ENCODE data around the gene PCDHGC3. TPM values are rescaled to one million over a fixed set of nuclear protein-coding genes. Genes with fewer than 3 reads are reported as not detected.
A peak's percentile ranks its signal among the peaks of the same experiment; 100 is the strongest.

Gene PCDHGC3
- polyA plus RNA-seq, 1 of the 3 experiments (the other 2 are of a cell fraction), result 97.0 TPM

- Histone ChIP-seq H3K4me3 (ENCODE audit: low read depth in 2 of 2, low read length in 1 of 2) (peak overlapping the region; percentile 42 to 53; a peak in 3 of 4 replicates), H3K9me2 (no peaks in the 10 kb centered on the region), H3K79me2 (ENCODE audit: insufficient read depth) (peaks cover 3% of the 10 kb centered on the region; the same call in 1 of the 2 replicates), H3K4me1 (ENCODE audit: control insufficient read depth in 1 of 2, insufficient read depth in 2 of 2, low read depth in 1 of 2, low read length in 1 of 2) (peaks cover 71 to 77% of the 10 kb centered on the region in 2 experiments), H3K4me2 (peak overlapping the region; percentile 81), H4K20me1 (ENCODE audit: insufficient read depth) (no peaks in the 10 kb centered on the region), H3F3A (replicated peaks; ENCODE audit: insufficient read depth) (peaks cover 57% of the 10 kb centered on the region), H3K36me3 (replicated peaks in 1 of 2; ENCODE audit: control insufficient read depth in 1 of 2, insufficient read depth in 2 of 2, low read length in 1 of 2) (peaks cover 30 to 33% of the 10 kb centered on the region in 2 experiments), H3K27ac (ENCODE audit: low read depth in 2 of 2, low read length in 1 of 2) (peak overlapping the region; percentile 99 to 100), H3K9ac (peak overlapping the region; percentile 80), H2AFZ (ENCODE audit: low read depth) (no peak overlapping the region; the same call in 1 of the 2 replicates), H3K9me3 (no peaks in the 10 kb centered on the region), H3K27me3 (ENCODE audit: insufficient read depth) (no peaks in the 10 kb centered on the region)
- TF ChIP-seq TAF1 (IDR thresholded peaks at IDR 0.05; ENCODE audit: borderline replicate concordance, low read depth, low read length), result no peak
- TF ChIP-seq YY1 (IDR thresholded peaks at IDR 0.05; ENCODE audit: low read depth), result no peak
- TF ChIP-seq, protein P1, sequence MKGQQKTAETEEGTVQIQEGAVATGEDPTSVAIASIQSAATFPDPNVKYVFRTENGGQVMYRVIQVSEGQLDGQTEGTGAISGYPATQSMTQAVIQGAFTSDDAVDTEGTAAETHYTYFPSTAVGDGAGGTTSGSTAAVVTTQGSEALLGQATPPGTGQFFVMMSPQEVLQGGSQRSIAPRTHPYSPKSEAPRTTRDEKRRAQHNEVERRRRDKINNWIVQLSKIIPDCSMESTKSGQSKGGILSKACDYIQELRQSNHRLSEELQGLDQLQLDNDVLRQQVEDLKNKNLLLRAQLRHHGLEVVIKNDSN (IDR thresholded peaks at IDR 0.05; ENCODE audit: borderline replicate concordance, low read depth), result no peak
- TF ChIP-seq RFX5 (IDR thresholded peaks at IDR 0.05; ENCODE audit: low read length), result peak; percentile 78
- no peak for TF ChIP-seq MEF2A (IDR thresholded peaks at IDR 0.05; ENCODE audit: borderline replicate concordance, low read depth)
- no peak for TF ChIP-seq POLR2AphosphoS5 (IDR thresholded peaks at IDR 0.05; ENCODE audit: low read depth, low read length)
- TF ChIP-seq, protein P2, sequence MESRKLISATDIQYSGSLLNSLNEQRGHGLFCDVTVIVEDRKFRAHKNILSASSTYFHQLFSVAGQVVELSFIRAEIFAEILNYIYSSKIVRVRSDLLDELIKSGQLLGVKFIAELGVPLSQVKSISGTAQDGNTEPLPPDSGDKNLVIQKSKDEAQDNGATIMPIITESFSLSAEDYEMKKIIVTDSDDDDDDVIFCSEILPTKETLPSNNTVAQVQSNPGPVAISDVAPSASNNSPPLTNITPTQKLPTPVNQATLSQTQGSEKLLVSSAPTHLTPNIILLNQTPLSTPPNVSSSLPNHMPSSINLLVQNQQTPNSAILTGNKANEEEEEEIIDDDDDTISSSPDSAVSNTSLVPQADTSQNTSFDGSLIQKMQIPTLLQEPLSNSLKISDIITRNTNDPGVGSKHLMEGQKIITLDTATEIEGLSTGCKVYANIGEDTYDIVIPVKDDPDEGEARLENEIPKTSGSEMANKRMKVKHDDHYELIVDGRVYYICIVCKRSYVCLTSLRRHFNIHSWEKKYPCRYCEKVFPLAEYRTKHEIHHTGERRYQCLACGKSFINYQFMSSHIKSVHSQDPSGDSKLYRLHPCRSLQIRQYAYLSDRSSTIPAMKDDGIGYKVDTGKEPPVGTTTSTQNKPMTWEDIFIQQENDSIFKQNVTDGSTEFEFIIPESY (IDR thresholded peaks at IDR 0.05; ENCODE audit: borderline replicate concordance, low read depth), result no peak
- TF ChIP-seq, protein P3, sequence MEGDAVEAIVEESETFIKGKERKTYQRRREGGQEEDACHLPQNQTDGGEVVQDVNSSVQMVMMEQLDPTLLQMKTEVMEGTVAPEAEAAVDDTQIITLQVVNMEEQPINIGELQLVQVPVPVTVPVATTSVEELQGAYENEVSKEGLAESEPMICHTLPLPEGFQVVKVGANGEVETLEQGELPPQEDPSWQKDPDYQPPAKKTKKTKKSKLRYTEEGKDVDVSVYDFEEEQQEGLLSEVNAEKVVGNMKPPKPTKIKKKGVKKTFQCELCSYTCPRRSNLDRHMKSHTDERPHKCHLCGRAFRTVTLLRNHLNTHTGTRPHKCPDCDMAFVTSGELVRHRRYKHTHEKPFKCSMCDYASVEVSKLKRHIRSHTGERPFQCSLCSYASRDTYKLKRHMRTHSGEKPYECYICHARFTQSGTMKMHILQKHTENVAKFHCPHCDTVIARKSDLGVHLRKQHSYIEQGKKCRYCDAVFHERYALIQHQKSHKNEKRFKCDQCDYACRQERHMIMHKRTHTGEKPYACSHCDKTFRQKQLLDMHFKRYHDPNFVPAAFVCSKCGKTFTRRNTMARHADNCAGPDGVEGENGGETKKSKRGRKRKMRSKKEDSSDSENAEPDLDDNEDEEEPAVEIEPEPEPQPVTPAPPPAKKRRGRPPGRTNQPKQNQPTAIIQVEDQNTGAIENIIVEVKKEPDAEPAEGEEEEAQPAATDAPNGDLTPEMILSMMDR (IDR thresholded peaks at IDR 0.05), result no peak
- no peak for TF ChIP-seq SMC3 (IDR thresholded peaks at IDR 0.05; ENCODE audit: low read depth, low read length)
- ChIA-PET CTCF (interaction anchor here (0.8 to 10.1 kb wide), 13 partner anchors 11 to 286 kb away, joined by 3 to 113 read pairs (median 5); partner anchors contain the start of genes PCDHGA7, PCDHGB7 and PCDHGC3), POLR2A (interaction anchor here (0.9 to 2.8 kb wide), 5 partner anchors 11 to 45 kb away, joined by 3 to 16 read pairs (median 5); partner anchors contain the start of gene PCDHGC3)
- peak; percentile 72 for DNase-seq
- WGBS (ENCODE audit: low lambda C conversion rate), result 47% methylated on average over 37 of the region's 43 CpGs
These were observed 37.3 kb downstream of the PCDHGC3 start for GRCh38 chr5:141512911-141513626.
